Measurements from ENCODE around the gene BSG. TPM values are rescaled to one million over a fixed set of nuclear protein-coding genes. Genes with fewer than 3 reads are reported as not detected.

BSG gene
- total and polyA plus RNA-seq, 4 donors, result 80.4 to 367 (median 149) TPM

DNA sequence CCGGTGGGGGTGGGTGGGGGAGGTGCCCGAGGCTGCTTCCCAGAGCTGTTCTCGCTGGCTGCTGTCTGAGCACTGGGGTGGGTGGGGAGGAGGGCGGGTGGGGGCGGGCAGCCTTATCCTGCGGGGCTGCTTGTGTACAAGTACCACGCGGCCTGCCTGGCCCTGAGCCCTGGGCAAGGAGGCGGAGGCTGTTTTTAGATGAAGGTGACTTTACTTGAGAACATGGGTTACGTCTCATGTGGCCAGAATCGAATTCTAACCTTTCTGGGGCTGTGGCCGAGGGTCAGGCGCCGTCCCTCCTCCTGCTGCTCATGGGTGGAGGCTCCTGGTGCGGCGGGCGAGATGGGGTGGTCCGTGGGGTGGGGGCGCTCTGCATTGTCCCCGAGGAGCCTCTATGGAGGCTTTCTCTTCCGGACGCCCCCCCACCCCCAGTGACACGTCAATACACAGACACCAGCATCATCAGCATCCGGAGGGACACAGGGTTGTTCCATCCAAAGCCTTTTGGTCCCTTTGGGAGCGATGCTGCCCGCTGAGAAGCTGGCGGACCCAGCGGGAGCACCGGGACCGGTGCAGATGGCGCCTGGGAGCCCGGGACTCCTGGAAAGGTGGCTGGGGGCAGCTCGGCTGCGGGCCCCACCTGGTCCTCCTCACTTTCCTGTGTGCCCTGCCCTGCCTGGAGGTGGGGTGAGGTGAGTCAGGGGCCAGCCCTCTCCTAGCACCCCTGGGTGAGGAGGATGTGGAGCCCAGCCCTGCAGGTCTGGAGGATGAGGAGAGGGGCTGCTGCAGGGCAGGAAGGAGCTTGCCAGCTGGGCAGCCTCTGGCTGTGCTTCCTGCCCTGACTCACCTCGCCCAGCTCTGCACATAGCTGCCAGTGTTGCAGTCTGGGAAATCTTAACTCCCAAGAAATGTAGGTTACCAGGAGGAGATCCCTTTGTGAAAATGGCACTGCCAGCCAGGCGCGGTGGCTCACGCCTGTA is 3.4 kb downstream of the BSG start:
- 65% methylated on average over 38 of the region's 38 CpGs for WGBS
- Histone ChIP-seq H3K9ac (ENCODE audit: low read depth in 1 of 2, low read length in 2 of 2) (no peak overlapping the region), H3K27ac (ENCODE audit: low read depth in 1 of 2, low read length in 2 of 2) (peak overlapping the region in 1 of 2 donors; percentile 84), H3K4me1 (ENCODE audit: control insufficient read depth in 4 of 4, insufficient read depth in 4 of 4, low read length in 3 of 4) (peaks cover 23 to 40% (median 34%) of the 10 kb centered on the region in 4 donors), H3K36me3 (ENCODE audit: control insufficient read depth in 4 of 4, insufficient read depth in 3 of 4, low read depth in 1 of 4, low read length in 3 of 4) (peaks cover 5 to 8% (median 7%) of the 10 kb centered on the region in 4 donors), H3K27me3 (ENCODE audit: control insufficient read depth in 4 of 4, insufficient read depth in 4 of 4, low read length in 3 of 4) (no peaks in the 10 kb centered on the region), H3K4me3 (ENCODE audit: low read depth in 1 of 3, low read length in 3 of 3) (peak overlapping the region in 2 of 3 donors; percentile 37 to 38), H3K9me3 (ENCODE audit: control insufficient read depth in 4 of 4, low read length in 3 of 4) (no peaks in the 10 kb centered on the region)
- DNase-seq (ENCODE audit: low spot score), result peak; percentile 80
- no peak for TF ChIP-seq NR2F2 (IDR thresholded peaks at IDR 0.05)
- no peak for TF ChIP-seq RAD21 (IDR thresholded peaks at IDR 0.05)
- TF ChIP-seq ZBTB33 (IDR thresholded peaks at IDR 0.05), result no peak
- TF ChIP-seq FOXA2 (IDR thresholded peaks at IDR 0.05), result no peak
- no peak for TF ChIP-seq HNF4A (conservative IDR thresholded peaks at IDR 0.05)
- TF ChIP-seq YY1 (IDR thresholded peaks at IDR 0.05), result no peak

- TF ChIP-seq TAF1 (conservative IDR thresholded peaks at IDR 0.05) (no peak), RXRA (IDR thresholded peaks at IDR 0.05) (no peak), HNF4A (conservative IDR thresholded peaks at IDR 0.05) (no peak), CTCF (IDR thresholded peaks at IDR 0.05; ENCODE audit: low read depth, low read length, missing input control) (no peak), FOXA2 (IDR thresholded peaks at IDR 0.05) (no peak), REST (IDR thresholded peaks at IDR 0.05) (no peak), JUND (IDR thresholded peaks at IDR 0.05) (no peak), GABPA (IDR thresholded peaks at IDR 0.05 in 1 of 2, conservative IDR thresholded peaks at IDR 0.05 in 1 of 2) (no peak), SP1 (IDR thresholded peaks at IDR 0.05) (no peak), YY1 (IDR thresholded peaks at IDR 0.05) (no peak), HNF4G (IDR thresholded peaks at IDR 0.05) (no peak), ZBTB33 (IDR thresholded peaks at IDR 0.05) (no peak), ATF3 (IDR thresholded peaks at IDR 0.05) (no peak), FOXA1 (IDR thresholded peaks at IDR 0.05) (no peak), RAD21 (IDR thresholded peaks at IDR 0.05) (no peak), NR2F2 (IDR thresholded peaks at IDR 0.05) (no peak)
- TF ChIP-seq, protein P1, sequence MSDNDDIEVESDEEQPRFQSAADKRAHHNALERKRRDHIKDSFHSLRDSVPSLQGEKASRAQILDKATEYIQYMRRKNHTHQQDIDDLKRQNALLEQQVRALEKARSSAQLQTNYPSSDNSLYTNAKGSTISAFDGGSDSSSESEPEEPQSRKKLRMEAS (IDR thresholded peaks at IDR 0.05), result no peak
- H3K27me3 ChIP-seq (ENCODE audit: control insufficient read depth in 4 of 4, insufficient read depth in 4 of 4, low read length in 3 of 4), result no peaks in the 10 kb centered on the region
- H3K9me3 ChIP-seq (ENCODE audit: control insufficient read depth in 4 of 4, low read length in 3 of 4), result no peaks in the 10 kb centered on the region
- WGBS, result 91% methylated on average over 28 of the region's 28 CpGs
- H3K4me3 ChIP-seq (ENCODE audit: low read depth in 1 of 3, low read length in 3 of 3), result no peak overlapping the region
- H3K27ac ChIP-seq (ENCODE audit: low read depth in 1 of 2, low read length in 2 of 2), result no peak overlapping the region
- peaks cover 6 to 17% (median 11%) of the 10 kb centered on the region in 4 donors for H3K36me3 ChIP-seq (ENCODE audit: control insufficient read depth in 4 of 4, insufficient read depth in 3 of 4, low read depth in 1 of 4, low read length in 3 of 4)
- H3K9ac ChIP-seq (ENCODE audit: low read depth in 1 of 2, low read length in 2 of 2), result no peak overlapping the region
- DNase-seq (ENCODE audit: low spot score), result no peak
- H3K4me1 ChIP-seq (ENCODE audit: control insufficient read depth in 4 of 4, insufficient read depth in 4 of 4, low read length in 3 of 4), result peaks cover 23 to 30% (median 26%) of the 10 kb centered on the region in 4 donors
Measured at GRCh38 chr19:576768-577438, 4.5 kb downstream of the BSG start.
